Measurements from ENCODE around the gene PTCD2. TPM values are rescaled to one million over a fixed set of nuclear protein-coding genes. Genes with fewer than 3 reads are reported as not detected.

The PTCD2 gene
- total RNA-seq, 1 experiment from 2014 or later: 13.0 TPM

DNA sequence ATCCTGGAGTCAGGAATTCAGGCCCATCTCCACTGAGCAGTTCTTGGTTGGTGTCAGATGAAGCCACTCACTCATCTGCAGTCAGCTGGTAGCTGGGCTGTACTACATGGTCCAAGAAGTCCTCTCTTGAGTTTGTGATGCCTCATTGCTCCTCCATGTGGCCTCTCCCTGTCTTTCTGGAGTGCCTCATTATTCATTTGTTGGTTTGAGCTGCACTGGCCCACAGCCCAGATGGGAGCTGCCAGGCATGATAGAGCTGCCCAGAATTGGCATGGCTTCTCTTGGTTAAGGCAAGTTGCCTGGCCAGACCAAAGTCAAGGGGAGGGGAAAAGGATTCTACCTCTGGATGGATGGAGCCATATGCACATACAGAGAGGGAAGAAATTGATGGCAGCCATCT lies 8.0 kb downstream of the PTCD2 start (continued):
- TF ChIP-seq, protein P1, sequence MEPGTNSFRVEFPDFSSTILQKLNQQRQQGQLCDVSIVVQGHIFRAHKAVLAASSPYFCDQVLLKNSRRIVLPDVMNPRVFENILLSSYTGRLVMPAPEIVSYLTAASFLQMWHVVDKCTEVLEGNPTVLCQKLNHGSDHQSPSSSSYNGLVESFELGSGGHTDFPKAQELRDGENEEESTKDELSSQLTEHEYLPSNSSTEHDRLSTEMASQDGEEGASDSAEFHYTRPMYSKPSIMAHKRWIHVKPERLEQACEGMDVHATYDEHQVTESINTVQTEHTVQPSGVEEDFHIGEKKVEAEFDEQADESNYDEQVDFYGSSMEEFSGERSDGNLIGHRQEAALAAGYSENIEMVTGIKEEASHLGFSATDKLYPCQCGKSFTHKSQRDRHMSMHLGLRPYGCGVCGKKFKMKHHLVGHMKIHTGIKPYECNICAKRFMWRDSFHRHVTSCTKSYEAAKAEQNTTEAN (CRISPR knock-in tag; IDR thresholded peaks at IDR 0.05): no peak
- TF ChIP-seq ZNF138 (CRISPR knock-in tag; conservative IDR thresholded peaks at IDR 0.05) (no peak), MYBL2 (CRISPR knock-in tag; IDR thresholded peaks at IDR 0.05) (no peak), GRHL2 (CRISPR knock-in tag; IDR thresholded peaks at IDR 0.05; ENCODE audit: insufficient replicate concordance, severe bottlenecking) (no peak), RORB (CRISPR knock-in tag; IDR thresholded peaks at IDR 0.05) (no peak), JUN (CRISPR knock-in tag; IDR thresholded peaks at IDR 0.05) (no peak)
- TF ChIP-seq, protein P2, sequence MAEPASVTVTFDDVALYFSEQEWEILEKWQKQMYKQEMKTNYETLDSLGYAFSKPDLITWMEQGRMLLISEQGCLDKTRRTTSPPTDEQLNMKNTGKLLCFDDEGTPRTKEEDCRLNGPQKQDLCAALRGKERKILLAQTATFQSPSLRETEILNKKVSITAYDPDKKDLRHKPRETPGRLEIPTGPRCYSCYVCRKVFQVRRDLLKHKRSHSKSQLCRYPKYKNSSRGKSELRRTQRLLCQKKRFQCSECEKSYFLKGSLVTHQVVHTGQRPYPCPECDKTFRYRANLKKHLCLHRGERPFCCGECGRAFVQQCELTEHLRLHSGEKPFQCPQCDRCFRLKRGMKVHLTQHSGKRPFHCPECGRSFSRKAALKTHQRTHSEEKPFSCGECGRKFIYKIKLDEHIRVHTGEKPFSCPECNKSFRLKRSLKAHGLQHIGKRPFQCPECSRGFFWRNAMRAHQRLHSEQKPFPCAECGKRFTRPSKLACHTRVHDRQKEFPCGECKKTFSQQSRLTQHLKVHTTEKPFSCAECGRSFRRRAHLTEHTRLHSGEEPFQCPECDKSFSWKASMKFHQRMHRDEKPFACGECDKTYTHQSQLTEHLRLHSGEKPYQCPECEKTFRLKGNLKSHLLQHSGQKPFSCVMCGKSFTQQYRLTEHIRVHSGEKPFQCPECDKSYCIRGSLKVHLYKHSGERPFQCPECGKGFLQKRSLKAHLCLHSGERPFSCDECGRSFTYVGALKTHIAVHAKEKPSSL (CRISPR knock-in tag; conservative IDR thresholded peaks at IDR 0.05): no peak

GRCh38 chr5:72330712-72331111 lies 10.5 kb downstream of the PTCD2 start:
- Mint-ChIP-seq H3K27me3 (ENCODE audit: low read depth) (no peaks in the 10 kb centered on the region), H3K27ac (no peak overlapping the region), H3K4me1 (peaks cover 10% of the 10 kb centered on the region), H3K4me3 (no peak overlapping the region), H3K36me3 (peaks cover 41% of the 10 kb centered on the region), H3K9me3 (peaks cover 3% of the 10 kb centered on the region; the same call in 1 of the 2 replicates)
- CTCF ChIA-PET: no interaction called here
- POLR2A ChIA-PET: no interaction called here
- DNase-seq (ENCODE audit: low spot score) (no peak), ATAC-seq (no peak)
- TF ChIP-seq GRHL2 (CRISPR knock-in tag; IDR thresholded peaks at IDR 0.05; ENCODE audit: insufficient replicate concordance, severe bottlenecking) (no peak), NFYB (CRISPR knock-in tag; conservative IDR thresholded peaks at IDR 0.05; ENCODE audit: low read depth) (no peak)

- CTCF ChIA-PET: no interaction called here
- POLR2A ChIA-PET: no interaction called here
- no peak overlapping the region for H3K4me3 Mint-ChIP-seq
Measured at GRCh38 chr5:72337159-72337558, 17.0 kb downstream of the PTCD2 start.

More at GRCh38 chr5:72337159-72337558, 17.0 kb downstream of the PTCD2 start:
- Mint-ChIP-seq H3K36me3 (peaks cover 16% of the 10 kb centered on the region), H3K27ac (no peak overlapping the region), H3K9me3 (no peaks in the 10 kb centered on the region), H3K4me1 (no peaks in the 10 kb centered on the region), H3K27me3 (ENCODE audit: low read depth) (no peaks in the 10 kb centered on the region)
- ATAC-seq (no peak), DNase-seq (ENCODE audit: low spot score) (no peak)
- TF ChIP-seq ZNF396 (CRISPR knock-in tag; IDR thresholded peaks at IDR 0.05; ENCODE audit: borderline replicate concordance) (no peak), AR (CRISPR knock-in tag; IDR thresholded peaks at IDR 0.05) (no peak), FOXP1 (CRISPR knock-in tag; IDR thresholded peaks at IDR 0.05; ENCODE audit: borderline replicate concordance) (no peak)
- TF ChIP-seq, protein P3, sequence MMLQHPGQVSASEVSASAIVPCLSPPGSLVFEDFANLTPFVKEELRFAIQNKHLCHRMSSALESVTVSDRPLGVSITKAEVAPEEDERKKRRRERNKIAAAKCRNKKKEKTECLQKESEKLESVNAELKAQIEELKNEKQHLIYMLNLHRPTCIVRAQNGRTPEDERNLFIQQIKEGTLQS (CRISPR knock-in tag; conservative IDR thresholded peaks at IDR 0.05): no peak
